ENCODE data around the gene MAML3.

DNA sequence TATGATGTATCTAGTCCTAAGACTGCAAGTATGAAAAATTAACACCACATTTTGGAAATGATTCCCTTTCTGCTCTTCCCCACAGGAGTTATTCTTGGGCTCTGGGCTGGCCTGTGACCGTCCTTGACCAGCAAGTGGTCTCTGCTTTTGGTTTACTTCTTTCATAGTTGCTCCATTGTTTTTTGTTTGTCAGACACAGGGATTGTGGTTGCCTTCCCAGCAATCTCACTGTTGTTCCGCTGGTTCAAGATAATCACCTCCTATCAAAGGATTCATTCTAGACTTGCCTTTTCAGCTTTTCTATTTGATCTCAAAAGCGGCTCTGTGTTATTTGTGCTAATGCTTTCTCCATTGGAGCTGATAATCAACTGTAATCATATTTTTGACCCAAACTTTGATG, 269.5 kb downstream of the MAML3 start:
- TF ChIP-seq CTCF (IDR thresholded peaks at IDR 0.05 in 8 of 11, conservative IDR thresholded peaks at IDR 0.05 in 3 of 11) (no peak), POLR2A (IDR thresholded peaks at IDR 0.05) (no peak), POLR2AphosphoS5 (IDR thresholded peaks at IDR 0.05) (no peak)

All from spleen (tissue), 7 donors.